Cerebellar nuclear complex (tissue), 1 donor: ENCODE results near the gene SYT2.

Source experiments
- DNase-seq, 2 experiments: peaks; one replicate each; lab custom pipeline; 2025; lab: John Stamatoyannopoulos, UW

Gene SYT2

DNA sequence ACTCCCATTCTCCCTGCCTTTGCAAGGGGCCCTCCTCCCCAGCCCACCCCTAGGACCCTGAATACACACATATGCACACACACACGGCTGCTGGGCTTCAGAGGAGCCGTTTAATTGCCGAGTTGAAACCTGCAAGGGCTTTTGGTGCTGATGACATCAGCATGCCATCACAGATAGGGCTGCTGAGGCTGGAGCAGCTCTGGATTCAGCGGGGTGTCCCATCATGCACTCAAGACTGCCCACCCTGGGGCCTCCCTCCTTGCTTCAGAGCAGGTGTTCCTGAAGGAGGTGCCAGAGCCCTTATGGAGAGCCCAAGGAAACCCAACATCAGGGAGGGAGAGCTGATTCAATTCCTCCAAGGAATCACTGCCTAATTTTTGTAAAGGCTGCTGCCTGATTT is 5.7 kb downstream of the SYT2 start:
- DNase-seq, result no peak

DNA sequence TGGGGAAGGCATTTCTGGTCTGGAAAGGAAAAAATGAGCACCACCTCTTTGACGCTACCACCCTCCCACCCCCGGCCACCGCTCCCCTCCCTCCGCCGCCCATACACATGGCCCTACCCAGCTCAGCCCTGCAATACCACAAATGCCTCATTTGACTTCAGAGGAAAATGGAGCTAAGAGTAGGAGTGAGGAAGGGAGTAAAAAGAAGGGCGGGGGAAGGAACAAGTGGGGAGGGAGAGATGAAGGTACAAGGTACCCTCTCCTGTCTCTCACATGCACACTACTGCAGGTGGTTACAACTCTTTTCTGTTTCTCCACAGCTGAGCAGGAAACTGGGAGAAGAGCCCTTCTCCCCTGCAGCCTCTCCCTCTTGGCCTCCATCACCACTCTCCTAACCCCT is 7.1 kb downstream of the SYT2 start:
- DNase-seq, result no peak

DNA sequence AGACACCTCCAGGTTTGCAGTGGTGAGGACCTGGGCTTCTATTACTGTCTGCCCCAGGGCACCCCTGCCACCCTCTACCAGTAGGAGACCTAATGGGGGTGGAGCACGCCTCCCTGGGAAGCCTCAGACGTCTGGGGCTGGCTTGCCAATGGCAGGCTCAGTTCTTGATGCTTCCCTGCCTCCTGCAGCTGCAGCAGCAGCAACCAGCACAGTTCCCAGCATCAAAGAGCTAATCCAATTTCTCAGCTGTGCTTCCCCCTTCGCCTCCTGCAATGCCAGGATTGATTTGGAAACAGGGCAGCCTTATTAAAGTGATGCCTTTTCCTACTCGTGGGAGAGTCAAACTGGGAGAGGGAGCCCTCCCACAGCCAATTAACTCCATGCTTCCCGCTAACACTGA is 8.2 kb downstream of the SYT2 start:
- DNase-seq, result no peak

DNA sequence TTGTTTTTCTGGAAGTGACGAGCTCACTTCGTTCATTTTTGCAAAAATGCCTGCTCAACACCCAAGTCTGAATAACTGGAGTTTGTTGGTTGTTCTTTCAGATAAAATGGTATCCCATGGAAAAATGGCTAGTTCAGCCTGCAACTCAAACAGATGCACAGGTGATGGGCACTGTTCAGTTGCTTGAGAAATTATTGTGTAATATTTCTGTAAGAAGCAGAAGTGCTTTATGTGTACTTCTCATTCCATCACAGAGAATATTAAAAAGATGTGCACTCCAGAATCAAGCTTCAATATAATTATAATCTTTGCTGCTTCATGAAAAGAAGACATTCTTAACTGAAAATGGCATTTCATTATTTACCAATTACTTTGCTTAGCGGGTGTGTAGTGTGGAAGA is 9.1 kb downstream of the SYT2 start:
- no peak for DNase-seq

DNA sequence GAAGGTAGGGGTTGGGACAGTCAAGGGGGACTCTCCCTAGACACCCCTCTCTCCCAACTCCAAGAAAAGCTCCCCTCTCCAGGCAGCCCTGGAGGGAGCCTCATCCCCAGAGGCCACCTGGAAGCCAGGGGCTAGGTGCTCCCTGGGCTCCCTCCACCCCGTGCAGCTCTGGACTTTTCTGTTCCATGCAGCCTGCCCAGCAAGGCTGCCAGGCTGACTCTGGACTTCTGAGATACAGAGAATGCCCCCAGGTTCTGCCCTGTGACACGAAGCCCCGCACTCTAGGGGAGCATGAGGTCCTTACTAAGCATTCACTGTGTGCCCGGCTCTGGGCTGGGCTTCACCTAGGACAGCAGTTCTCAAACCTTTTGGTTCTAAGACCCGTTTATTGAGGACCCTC is 10.2 kb downstream of the SYT2 start:
- DNase-seq, result no peak

DNA sequence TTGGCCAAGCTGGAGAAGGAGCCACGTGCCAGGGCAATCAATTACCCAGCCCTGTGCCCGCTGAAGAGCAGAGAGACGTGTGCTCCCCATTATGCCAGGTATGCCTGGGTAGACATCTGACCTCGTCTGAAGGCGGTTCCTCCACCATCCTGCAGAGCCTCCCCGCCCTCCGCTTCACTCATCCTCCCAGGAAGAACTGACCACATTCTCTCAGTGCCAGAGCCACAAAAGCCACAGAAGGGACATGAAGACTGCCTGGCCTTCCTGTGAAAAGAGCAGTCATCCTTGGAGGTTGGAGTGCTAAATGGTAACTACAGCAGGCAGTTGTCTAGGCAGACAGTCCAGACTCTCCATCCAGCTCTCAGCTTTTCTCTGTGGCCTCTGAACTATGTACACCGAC is 12.0 kb downstream of the SYT2 start:
- DNase-seq, result no peak

DNA sequence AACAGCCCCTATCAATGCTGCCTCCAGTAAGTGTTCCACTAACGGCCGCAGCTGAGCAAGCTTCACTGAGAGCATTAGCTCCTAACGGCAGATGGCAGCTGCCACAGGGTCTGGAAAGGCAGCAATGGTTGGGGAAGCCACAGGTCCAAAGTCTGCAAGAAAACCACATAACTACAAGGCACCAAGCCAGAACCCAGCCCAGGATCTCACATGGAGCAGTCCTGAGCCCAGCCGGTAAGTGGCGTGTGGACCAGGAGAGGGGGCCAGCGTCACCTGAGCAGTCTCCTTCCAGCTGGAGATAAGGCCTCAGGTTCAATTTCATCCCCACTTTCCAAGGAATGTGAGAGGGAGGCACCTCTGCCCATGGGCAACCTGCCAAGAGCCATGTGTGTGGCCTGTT is 13.2 kb downstream of the SYT2 start:
- DNase-seq, result no peak

DNA sequence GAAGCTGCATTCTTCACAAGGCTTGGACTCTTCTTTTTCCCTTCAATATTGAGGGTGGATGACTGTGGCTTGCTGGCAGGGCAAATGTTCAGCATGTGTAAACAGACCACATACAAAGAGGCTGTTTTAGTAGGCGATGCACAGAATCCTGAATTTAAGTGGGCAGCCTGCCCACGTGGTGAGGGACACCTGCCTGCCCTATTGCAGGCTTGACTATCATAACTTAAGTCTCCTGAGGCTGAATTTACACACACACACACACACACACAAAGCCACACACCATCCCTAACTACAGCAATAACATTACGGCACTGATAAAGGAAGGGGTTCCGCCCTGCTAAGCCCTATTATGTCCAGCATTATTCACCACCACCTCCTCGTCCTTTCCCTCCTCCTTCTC is 15.9 kb downstream of the SYT2 start:
- no peak for DNase-seq

DNA sequence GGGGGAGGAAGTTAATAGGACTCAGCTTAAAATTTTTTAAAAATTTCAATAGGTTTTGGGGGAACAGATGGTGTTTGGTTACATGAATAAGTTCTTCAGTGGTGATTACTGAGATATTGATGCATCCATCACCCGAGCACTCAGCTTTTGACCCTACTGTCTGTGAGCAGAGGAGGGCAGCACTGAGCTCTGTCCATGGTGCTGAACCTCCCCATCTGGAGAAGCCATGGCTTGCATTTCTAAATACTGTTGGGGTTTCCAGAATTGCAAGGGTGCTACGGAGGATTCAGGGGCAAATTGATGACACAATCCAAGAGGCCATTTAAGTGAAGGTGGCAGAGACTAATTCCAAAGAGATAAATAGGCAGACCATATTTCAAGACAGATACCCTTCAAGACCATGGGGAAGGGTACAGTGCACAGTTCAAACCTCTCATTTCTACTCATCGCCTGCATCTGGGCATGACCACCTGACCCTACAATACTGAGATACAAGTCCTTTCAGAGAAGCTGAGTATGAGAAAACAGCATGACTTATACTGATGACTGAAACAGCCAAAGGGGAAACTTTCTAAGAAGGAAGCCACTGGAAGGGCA is 17.2 kb downstream of the SYT2 start:
- DNase-seq, result no peak

DNA sequence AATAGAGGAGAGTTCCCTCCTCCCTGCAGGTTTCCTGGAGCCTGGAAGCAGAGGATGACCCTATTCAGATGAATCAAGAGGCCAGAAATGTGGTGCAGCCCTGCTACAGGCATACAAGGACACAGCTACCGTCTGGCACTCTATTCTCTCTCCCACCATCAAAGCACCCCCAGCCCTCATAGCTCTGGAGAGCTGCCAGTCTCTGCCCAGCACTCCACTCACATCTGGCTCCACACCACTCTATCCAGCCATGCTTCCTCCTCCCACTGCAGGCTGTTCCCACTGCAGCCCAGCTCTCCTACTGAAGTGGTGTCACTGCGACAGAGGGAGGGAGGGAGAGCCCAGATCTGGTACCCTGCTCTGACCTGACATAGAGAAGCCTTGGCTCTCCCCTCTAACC is 18.4 kb downstream of the SYT2 start:
- DNase-seq, result no peak

DNA sequence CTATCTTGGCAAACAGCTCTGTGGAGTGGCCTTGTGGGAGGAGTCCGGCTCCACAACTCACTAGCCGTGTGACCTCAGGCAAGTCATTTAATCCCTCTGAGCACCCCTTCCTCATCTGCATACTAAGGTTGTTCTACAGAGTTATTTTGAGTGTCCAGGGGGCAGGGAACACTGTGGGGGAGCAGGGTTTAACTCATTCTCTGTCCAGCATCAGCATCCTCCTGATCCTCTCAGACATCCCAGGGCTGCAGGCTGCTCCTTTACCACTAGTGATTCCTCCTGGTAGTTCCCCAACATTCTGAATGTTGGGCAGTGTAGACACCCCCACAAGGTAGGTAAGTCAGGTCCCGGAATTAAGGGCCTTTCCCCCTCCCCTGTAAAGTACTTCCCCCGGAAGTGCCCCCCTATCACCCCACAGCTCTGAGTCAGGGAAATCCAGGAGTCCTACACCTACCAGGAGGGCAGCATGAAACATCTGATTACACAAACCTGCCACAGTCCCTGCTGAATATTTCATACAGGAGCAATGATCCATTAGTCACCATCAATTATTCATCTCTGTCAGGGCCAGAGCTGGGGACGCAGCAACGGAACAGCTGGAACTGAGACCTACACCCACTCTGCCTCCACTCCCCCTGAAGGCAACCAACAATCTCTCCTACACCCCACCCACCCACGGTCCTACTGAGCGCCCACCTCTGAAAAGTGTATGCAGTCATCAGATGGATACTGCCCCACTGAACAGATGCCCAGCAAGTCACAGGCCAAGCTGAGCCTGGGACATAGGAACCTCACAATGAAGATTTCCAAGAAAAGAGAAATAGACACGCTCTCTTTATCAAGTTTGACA is 20.5 kb downstream of the SYT2 start:
- DNase-seq, result no peak

DNA sequence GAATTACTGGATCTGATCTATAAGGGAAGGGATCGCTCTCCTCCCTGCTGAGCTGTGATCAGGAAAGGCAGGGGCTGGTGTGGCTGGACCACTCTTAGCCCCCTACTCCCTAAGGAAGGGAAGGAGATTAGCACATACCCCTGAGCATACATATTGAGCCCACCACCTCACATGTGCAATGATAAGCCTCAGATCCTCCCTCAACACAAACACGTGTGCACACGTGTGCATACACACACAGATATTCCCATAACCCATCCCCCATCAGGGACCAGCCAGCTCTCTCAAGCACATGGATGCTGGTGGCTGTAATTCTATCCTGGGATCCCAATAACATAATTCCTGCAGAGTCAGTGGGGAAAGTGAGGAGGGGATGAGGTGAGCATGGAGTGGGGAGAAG is 21.2 kb downstream of the SYT2 start:
- DNase-seq, result no peak

DNA sequence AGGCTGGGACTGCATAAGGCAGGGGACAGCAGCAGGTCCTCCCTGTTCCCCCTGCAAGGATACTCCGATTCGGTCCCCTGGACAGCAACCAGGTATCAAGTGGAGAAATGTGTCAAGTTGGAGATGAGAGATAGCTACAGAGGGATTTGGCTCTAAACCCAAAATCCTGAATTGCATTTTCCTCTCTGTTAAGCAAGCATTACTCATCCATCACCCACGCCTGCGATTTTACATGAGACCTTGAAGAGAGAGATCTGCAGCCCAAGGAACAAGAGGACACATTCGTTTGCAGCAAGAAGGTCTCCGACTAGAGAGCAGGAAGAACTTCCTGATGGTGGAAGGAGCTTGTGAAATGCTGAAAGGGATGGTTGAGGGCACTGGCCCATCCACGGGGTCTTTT is 21.9 kb downstream of the SYT2 start:
- no peak for DNase-seq

DNA sequence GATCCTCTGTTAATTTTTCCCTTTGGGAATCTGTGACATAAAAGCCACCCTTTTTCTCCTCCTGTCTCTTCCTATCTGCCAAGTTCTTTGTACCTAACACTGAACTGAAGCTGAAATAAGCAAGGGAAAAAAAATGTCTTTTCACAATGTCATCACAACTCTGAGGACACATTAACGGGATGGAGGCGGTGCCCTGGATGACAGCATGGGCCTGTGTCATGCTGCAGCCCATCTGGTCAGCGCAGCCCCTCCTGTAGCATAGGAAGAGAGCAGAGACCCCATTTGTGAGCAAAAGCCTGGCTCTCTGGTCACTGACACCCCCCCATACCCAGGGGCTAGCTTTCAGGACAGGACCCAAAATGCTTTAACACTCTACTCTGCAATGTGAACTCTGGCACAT is 22.5 kb downstream of the SYT2 start:
- DNase-seq, result no peak

DNA sequence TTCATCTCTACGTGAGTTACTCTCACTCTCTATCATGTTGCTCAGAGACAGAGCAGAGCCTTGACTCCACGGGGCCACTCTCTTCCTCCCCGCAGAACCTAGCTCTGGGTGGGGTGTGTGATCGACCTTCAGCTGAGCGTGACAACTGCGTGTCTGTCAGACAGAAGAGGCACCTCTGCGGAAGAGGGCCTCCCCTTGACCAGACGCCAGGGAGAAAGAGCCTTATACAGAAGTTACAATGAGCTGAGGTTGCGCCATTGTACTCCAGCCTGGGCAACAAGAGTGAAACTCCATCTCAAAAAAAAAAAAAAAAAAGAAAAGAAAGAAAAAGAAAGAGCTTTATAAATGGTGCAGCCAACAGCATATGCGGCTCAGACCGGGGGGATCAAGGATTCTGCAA is 22.9 kb downstream of the SYT2 start:
- no peak for DNase-seq

DNA sequence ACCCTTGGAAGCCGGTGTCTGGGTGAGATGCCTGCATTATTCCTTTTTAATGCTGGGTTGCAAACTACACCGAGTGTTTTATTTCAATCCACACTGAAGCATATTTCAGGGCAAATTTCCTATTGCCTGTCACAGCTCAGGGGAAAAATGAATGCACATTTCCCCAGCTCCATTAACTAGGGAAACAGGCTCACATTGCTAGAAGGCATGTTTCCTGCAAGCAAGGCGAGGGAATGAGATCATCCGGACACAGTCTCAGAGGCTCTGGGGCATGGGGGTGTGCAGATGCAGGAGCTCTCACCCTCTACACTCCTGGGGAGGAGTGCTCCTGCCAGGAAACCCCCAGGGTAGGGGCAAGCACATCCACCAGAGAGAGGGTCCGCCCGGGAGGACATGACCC is 24.6 kb downstream of the SYT2 start:
- DNase-seq, result no peak

DNA sequence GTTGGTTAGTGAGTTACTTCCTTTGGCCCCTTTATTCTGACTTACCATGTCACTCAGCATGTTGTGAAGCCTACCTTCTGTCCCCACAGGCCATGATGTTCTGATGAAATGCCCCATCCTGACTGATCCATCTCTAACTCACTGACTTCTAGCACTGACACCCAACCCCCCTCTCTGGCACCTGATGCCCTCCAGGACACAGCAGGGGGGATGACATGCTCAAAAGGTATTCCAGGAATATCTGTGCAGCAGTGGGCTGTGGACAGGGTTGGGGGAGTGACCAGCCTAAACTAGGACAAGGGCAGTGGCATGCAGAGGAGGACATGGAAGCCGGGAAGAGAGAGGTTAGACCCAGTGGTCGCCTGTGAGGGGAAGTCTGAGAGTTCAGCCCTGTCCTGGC is 25.5 kb downstream of the SYT2 start:
- no peak for DNase-seq

DNA sequence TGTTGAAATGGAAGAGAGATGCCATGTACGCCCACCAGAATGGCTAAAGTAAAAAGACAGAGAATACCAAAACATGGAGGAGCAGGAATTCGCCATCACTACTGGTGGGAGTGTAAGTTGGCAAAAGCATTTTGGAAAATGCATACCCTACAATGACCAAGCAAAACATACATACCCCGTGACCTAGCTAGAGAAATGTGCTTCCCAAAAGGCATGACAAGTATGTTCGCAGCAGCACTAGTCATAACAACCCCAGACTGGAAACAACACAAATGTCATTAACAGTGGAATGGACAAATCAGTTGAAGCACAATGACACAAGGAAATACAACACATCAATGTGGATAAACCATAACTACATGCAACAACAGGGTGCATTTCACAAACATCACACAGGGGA is 27.2 kb downstream of the SYT2 start:
- DNase-seq, result no peak

DNA sequence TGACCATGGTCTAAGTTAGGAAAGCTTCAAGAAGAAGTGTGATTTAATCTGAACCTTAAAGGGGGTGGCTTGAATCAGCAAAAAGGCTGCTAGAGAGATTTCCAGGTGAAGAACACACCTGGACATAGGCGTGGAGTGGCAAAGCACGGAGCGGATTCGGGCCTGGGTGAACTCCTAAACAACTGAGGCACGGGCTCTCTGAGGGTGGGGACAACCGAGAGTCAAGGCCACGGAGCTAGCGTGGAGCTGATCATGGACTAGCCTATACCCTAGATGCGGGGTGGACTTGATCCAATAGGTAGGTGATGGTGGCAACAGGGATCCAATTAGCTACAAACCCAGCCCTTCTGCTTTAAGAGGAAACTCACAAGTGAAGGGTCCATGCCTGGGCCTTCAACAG is 27.8 kb downstream of the SYT2 start:
- DNase-seq, result no peak

DNA sequence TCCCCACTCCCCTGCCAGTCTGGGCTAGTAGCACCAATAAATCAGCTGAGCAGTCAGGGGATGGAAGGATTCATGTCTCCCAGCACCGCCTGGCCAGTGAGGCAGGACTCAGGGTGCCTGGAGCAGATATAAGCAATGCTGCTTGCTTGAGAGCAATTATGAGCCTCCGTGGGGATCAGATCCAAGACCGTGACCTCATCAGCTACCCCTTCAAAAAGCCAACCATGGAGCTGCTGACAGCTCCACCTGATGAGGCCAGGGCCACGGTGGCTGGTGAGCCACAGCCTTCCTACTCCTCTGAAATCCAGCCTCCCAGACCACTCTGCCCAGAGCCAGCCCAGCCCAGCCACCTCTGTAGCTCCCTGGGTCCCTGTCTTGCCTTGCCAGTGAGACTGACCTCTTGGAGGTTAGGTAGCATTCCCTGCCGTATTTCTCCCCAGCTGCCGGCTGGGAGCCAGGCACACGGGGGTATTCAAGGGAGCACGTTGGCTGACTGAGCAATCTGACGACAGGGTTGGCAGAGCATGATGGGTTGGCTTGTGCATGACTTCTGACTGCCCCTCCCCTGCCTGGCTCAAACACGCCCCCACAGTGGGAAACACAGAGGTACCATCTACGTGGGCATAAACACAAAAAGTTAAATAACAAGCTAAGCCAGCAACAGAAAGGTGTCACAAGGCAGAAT is 28.4 kb downstream of the SYT2 start:
- DNase-seq, result no peak

DNA sequence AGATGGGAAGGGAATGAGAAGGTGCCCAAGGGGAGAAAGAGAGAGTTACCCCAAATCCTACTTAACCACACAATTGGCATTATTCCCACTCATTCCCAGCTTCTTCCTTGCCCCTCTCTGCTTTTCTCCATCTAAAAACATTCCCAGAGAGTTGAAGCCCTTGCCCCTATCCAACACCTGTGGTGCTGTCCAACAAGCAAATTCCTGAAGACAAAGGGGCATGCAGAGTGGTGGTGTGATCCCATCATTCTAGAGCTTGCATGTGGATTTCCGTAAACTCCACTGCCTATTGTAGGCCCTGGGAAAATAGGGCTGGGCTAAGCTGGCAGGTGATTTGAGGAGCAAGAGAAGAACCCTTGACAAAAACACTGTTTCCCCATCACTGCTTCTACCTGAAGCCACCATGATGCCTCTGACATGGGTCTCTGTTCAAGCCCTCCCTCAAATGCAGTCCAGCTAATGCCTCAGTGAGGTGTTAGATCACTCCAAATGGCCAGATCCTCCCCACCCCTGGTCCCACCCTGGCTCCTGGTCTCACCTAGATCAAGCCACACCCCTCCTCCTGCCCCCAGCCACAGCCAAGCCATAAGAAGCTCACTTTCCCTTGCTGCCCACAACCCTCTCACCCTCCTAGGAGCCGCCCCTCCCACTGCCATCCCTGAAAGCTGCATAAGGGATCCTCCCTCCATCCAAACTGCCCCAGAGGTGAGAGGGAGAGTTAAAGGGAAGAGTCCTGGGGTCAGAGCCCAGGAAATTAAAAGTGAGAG is 29.5 kb downstream of the SYT2 start:
- no peak for DNase-seq

DNA sequence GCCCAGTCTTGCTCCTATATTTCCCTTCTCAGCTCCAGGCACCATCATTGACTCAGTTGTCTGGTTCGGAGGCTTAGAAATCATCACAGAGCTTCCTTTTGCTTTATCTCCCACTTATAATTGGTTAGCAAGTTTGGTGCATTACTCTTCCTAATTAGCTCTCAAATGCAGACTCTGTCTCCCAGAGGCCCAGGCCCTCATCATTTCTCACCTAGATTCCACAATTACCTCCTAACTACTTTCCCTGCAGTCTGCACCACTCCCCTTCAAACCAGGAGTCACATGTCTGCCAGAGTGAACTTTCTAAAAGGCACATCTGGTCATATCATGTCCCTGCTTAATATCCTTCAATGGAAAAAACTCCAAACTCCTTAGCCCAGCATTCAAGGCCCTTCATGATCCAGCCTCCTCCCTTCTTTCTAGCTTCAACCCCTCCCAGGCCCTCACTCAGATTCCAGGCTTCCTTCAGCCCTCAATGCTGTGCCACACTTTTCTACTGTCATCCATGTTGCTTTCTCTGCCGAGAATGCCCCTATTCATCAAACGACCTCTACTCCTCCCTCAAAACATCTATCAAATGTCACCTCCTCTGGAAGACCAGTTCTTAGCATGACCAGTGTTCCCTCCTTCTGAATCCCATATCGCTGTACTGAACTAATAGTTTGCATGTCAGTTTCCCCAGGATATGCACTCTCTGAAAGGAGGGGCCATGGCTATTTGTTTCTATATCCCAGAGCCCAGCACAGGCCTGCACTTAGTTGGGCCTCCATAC is 30.7 kb downstream of the SYT2 start:
- no peak for DNase-seq
